Measurements from ENCODE around the gene PCDH9. TPM values are rescaled to one million over a fixed set of nuclear protein-coding genes. Genes with fewer than 3 reads are reported as not detected.

Gene PCDH9
- polyA plus RNA-seq, 1 of the 3 experiments (the other 2 are of a cell fraction) = 1.3 TPM

GRCh38 chr13:66553391-66553790 lies 676.7 kb downstream of the PCDH9 start:
- H3K27me3 ChIP-seq (ENCODE audit: insufficient read depth) = no peaks in the 10 kb centered on the region
- H3K9me2 ChIP-seq = no peaks in the 10 kb centered on the region
- DNase-seq = no peak
- H3K4me2 ChIP-seq = no peak overlapping the region
- H3K27ac ChIP-seq (ENCODE audit: low read depth in 2 of 2, low read length in 1 of 2) = no peak overlapping the region
- H3K4me3 ChIP-seq (ENCODE audit: low read depth in 2 of 2, low read length in 1 of 2) = no peak overlapping the region
- no peaks in the 10 kb centered on the region for H3K9me3 ChIP-seq
- no peak overlapping the region for H3K9ac ChIP-seq
- no peak for TF ChIP-seq ELF1 (IDR thresholded peaks at IDR 0.05)
- TF ChIP-seq JUND (IDR thresholded peaks at IDR 0.05) = no peak
- TF ChIP-seq MXI1 (IDR thresholded peaks at IDR 0.05; ENCODE audit: low read depth, low read length) = no peak
- no peak for TF ChIP-seq USF2 (IDR thresholded peaks at IDR 0.05; ENCODE audit: borderline replicate concordance, low read depth, low read length)
- no peak for TF ChIP-seq TAF1 (IDR thresholded peaks at IDR 0.05; ENCODE audit: borderline replicate concordance, low read depth, low read length)
- no peak for TF ChIP-seq FOXM1 (IDR thresholded peaks at IDR 0.05; ENCODE audit: low read depth)
- TF ChIP-seq ZBTB33 (IDR thresholded peaks at IDR 0.05; ENCODE audit: borderline replicate concordance, low read depth) = no peak
- TF ChIP-seq SIN3A (IDR thresholded peaks at IDR 0.05; ENCODE audit: borderline replicate concordance, low read depth, low read length) = no peak
- no peak for TF ChIP-seq TCF12 (IDR thresholded peaks at IDR 0.05)
- TF ChIP-seq POLR2AphosphoS5 (IDR thresholded peaks at IDR 0.05; ENCODE audit: low read depth, low read length) = no peak
- no peak for TF ChIP-seq CTCF (IDR thresholded peaks at IDR 0.05)
- no peak for TF ChIP-seq PBX3 (IDR thresholded peaks at IDR 0.05)
- TF ChIP-seq RFX5 (IDR thresholded peaks at IDR 0.05; ENCODE audit: low read length) = no peak
- TF ChIP-seq MEF2A (IDR thresholded peaks at IDR 0.05; ENCODE audit: borderline replicate concordance, low read depth) = no peak
- TF ChIP-seq TEAD4 (IDR thresholded peaks at IDR 0.05; ENCODE audit: borderline replicate concordance, insufficient read depth) = no peak
- TF ChIP-seq SMC3 (IDR thresholded peaks at IDR 0.05; ENCODE audit: low read depth, low read length) = no peak
- no peak for TF ChIP-seq RXRA (IDR thresholded peaks at IDR 0.05; ENCODE audit: borderline replicate concordance, low read depth)
- TF ChIP-seq NFIC (IDR thresholded peaks at IDR 0.05; ENCODE audit: borderline replicate concordance) = no peak
- H3K36me3 ChIP-seq (replicated peaks in 1 of 2; ENCODE audit: control insufficient read depth in 1 of 2, insufficient read depth in 2 of 2, low read length in 1 of 2) = no peaks in the 10 kb centered on the region
- 82% methylated on average over 2 of the region's 2 CpGs for WGBS (ENCODE audit: low lambda C conversion rate)
- no peaks in the 10 kb centered on the region for H3K79me2 ChIP-seq (ENCODE audit: insufficient read depth)
- no peaks in the 10 kb centered on the region; a peak in 1 of 4 replicates for H3K4me1 ChIP-seq (ENCODE audit: control insufficient read depth in 1 of 2, insufficient read depth in 2 of 2, low read depth in 1 of 2, low read length in 1 of 2)
- H4K20me1 ChIP-seq (ENCODE audit: insufficient read depth) = no peaks in the 10 kb centered on the region
- CTCF ChIA-PET = no interaction called here
- POLR2A ChIA-PET = no interaction called here
- no peaks in the 10 kb centered on the region for H3F3A ChIP-seq (replicated peaks; ENCODE audit: insufficient read depth)
- H2AFZ ChIP-seq (ENCODE audit: low read depth) = no peak overlapping the region

Data from SK-N-SH (cell line).